Loucy (cell line): ENCODE data around the gene SIRPG.
A peak's percentile ranks its signal among the peaks of the same experiment; 100 is the strongest.

Source experiments
- H2AFZ ChIP-seq: fragments of 200-600 bp; sonication (generic); 2 replicates; pipeline ENCODE4 v1.6.0; 2016; ENCODE audit warnings: antibody characterized with exemption, mild to moderate bottlenecking, low read length, moderate library complexity
- H3F3A ChIP-seq: fragments of 200-600 bp; 2 replicates; pipeline ENCODE4 v1.6.0; 2016; ENCODE audit warnings: antibody characterized with exemption, low read depth, mild to moderate bottlenecking
- H3K27me3 ChIP-seq: fragments of 200-600 bp; sonication (generic); 2 replicates; pipeline ENCODE4 v1.6.1; 2014; ENCODE audit warnings: low read length, mild to moderate bottlenecking; ENCODE audit not compliant: insufficient read depth, poor library complexity, severe bottlenecking
- H3K36me3 ChIP-seq: fragments of 200-600 bp; sonication (generic); 2 replicates; pipeline ENCODE4 v1.6.1; 2016; ENCODE audit warnings: low read length; ENCODE audit not compliant: insufficient read depth
- H3K4me1 ChIP-seq: fragments of 200-600 bp; sonication (generic); 2 replicates; pipeline ENCODE4 v1.5.1; 2014; ENCODE audit warnings: low read length, mild to moderate bottlenecking; ENCODE audit not compliant: insufficient read depth, poor library complexity, severe bottlenecking
- H3K4me2 ChIP-seq: fragments of 200-600 bp; sonication (generic); 2 replicates; pipeline ENCODE4 v1.6.0; 2014; ENCODE audit warnings: antibody characterized with exemption, low read length, low read depth, mild to moderate bottlenecking; ENCODE audit not compliant: poor library complexity, severe bottlenecking
- H3K4me3 ChIP-seq: fragments of 200-600 bp; sonication (generic); 2 replicates; pipeline ENCODE4 v1.5.1; 2014; ENCODE audit warnings: low read length, mild to moderate bottlenecking, mixed read lengths; ENCODE audit not compliant: poor library complexity, severe bottlenecking
- H3K79me2 ChIP-seq: fragments of 200-600 bp; sonication (generic); 2 replicates; pipeline ENCODE4 v1.6.1; 2014; ENCODE audit warnings: low read length; ENCODE audit not compliant: insufficient read depth
- H3K9ac ChIP-seq: fragments of 200-600 bp; sonication (generic); 2 replicates; pipeline ENCODE4 v1.6.0; 2014; ENCODE audit warnings: mild to moderate bottlenecking, low read depth, low read length, moderate library complexity; ENCODE audit not compliant: poor library complexity, severe bottlenecking
- H3K9me2 ChIP-seq: fragments of 200-600 bp; sonication (generic); replicated peaks from 2 replicates; pipeline ENCODE4 v1.6.1; 2016; ENCODE audit warnings: low read depth, low read length, mixed read lengths
- H3K9me3 ChIP-seq: fragments of 200-600 bp; sonication (generic); 2 replicates; pipeline ENCODE4 v1.6.1; 2014; ENCODE audit warnings: mild to moderate bottlenecking, antibody characterized with exemption, low read length, low read depth; ENCODE audit not compliant: insufficient read depth
- H4K20me1 ChIP-seq: fragments of 200-600 bp; sonication (generic); 2 replicates; pipeline ENCODE4 v1.6.0; 2014; ENCODE audit warnings: antibody characterized with exemption, low read length, mild to moderate bottlenecking; ENCODE audit not compliant: insufficient read depth, poor library complexity, severe bottlenecking
- EZH2phosphoT487 ChIP-seq: fragments of 200-600 bp; IDR thresholded peaks from 2 replicates; pipeline ENCODE4 v1.6.1; 2018; ENCODE audit warnings: antibody characterized with exemption, mild to moderate bottlenecking, moderate library complexity, borderline replicate concordance
- TF ChIP-seq, protein P1 (sequence below): fragments of 200-600 bp; sonication (generic); conservative IDR thresholded peaks from 2 replicates; pipeline ENCODE4 v1.5.1; 2014; ENCODE audit warnings: mild to moderate bottlenecking, antibody characterized with exemption, low read length

The SIRPG gene

DNA sequence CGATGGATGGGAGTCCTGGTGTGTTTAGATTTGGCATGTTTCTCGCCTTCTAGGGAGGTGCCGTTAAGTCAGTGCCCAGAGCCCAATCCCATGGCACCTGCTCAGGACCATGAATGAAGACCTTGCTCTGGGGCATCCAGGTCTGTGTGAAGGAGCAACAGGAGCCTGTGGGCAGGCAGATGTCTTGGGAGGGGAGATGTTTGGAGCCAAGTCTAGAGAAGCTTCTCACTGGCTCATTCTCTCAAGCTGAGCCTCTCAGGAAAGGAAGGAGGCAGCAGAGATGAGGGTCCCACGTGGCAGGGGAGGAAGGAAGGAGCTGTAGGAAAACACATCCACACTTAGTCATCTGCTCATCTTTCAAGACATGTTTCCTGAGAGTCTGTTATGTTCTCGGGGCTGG is 28.3 kb downstream of the SIRPG start:
- Histone ChIP-seq H3F3A (no peaks in the 10 kb centered on the region), H3K27me3 (no peaks in the 10 kb centered on the region), H2AFZ (no peak overlapping the region), H4K20me1 (no peaks in the 10 kb centered on the region), H3K79me2 (no peaks in the 10 kb centered on the region), H3K9me2 (no peaks in the 10 kb centered on the region), H3K9ac (no peak overlapping the region), H3K4me1 (no peaks in the 10 kb centered on the region), H3K4me3 (no peak overlapping the region), H3K9me3 (no peaks in the 10 kb centered on the region), H3K4me2 (no peak overlapping the region), H3K36me3 (no peaks in the 10 kb centered on the region)
- TF ChIP-seq, protein P1, sequence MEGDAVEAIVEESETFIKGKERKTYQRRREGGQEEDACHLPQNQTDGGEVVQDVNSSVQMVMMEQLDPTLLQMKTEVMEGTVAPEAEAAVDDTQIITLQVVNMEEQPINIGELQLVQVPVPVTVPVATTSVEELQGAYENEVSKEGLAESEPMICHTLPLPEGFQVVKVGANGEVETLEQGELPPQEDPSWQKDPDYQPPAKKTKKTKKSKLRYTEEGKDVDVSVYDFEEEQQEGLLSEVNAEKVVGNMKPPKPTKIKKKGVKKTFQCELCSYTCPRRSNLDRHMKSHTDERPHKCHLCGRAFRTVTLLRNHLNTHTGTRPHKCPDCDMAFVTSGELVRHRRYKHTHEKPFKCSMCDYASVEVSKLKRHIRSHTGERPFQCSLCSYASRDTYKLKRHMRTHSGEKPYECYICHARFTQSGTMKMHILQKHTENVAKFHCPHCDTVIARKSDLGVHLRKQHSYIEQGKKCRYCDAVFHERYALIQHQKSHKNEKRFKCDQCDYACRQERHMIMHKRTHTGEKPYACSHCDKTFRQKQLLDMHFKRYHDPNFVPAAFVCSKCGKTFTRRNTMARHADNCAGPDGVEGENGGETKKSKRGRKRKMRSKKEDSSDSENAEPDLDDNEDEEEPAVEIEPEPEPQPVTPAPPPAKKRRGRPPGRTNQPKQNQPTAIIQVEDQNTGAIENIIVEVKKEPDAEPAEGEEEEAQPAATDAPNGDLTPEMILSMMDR, result no peak
- TF ChIP-seq EZH2phosphoT487, result no peak

DNA sequence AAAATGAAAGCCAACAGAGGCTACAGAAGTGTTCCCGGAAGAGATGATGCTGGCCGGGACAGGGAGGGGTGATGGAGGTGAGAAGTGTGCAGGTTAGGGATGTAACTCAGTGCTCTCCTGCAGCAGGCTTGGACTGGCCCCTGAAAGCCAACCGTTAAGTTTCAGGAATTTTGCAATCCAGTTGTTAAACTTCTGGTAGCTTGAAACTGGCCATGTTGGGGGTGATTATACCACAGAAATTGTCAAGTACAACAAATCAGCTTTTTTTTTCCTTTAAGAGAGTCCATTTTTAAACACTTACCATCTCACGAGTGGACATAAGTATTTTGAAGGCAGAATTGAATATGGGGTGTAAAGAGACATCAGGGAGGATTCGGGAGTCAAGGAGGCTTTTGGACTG is 29.0 kb downstream of the SIRPG start:
- Histone ChIP-seq H3F3A (no peaks in the 10 kb centered on the region), H3K9ac (no peak overlapping the region), H3K27me3 (no peaks in the 10 kb centered on the region), H3K9me3 (no peaks in the 10 kb centered on the region), H4K20me1 (no peaks in the 10 kb centered on the region), H3K9me2 (no peaks in the 10 kb centered on the region), H3K36me3 (no peaks in the 10 kb centered on the region), H2AFZ (no peak overlapping the region), H3K4me3 (no peak overlapping the region), H3K79me2 (no peaks in the 10 kb centered on the region), H3K4me1 (no peaks in the 10 kb centered on the region), H3K4me2 (no peak overlapping the region)
- TF ChIP-seq, protein P1, result no peak
- no peak for TF ChIP-seq EZH2phosphoT487

DNA sequence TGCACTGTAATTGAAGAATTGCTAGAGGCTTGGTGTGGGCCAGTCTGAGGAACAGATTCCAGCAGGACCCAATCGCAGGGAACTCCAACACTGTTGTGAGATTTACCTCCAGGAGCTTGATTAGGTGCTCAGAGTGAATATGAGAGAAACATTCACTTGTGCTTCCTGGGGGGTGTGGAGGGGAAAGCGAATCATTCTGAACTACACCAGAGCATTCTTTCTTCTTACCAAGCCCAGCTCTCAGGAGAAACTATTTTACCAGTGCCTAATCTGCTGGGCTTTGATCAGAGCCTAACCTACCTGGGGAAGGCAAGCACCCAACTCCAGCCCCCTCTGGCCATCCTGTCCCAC is 30.4 kb downstream of the SIRPG start:
- Histone ChIP-seq H3K9me2 (no peaks in the 10 kb centered on the region), H3K9ac (no peak overlapping the region), H3F3A (no peaks in the 10 kb centered on the region), H2AFZ (0 out of 2 replicates have a peak overlapping the region, but pooled peaks have one; percentile 26), H3K4me2 (no peak overlapping the region), H3K36me3 (no peaks in the 10 kb centered on the region), H3K9me3 (no peaks in the 10 kb centered on the region), H4K20me1 (no peaks in the 10 kb centered on the region), H3K4me1 (peaks cover 6% of the 10 kb centered on the region), H3K27me3 (no peaks in the 10 kb centered on the region), H3K79me2 (no peaks in the 10 kb centered on the region), H3K4me3 (no peak overlapping the region)
- no peak for TF ChIP-seq EZH2phosphoT487
- TF ChIP-seq, protein P1, result no peak
